Gastroesophageal sphincter (tissue), 4 donors: ENCODE data around the gene IFI27L2. TPM values are rescaled to one million over a fixed set of nuclear protein-coding genes. Genes with fewer than 3 reads are reported as not detected.

Experiments used
- ATAC-seq: fragments of 150-250 bp; one replicate; pipeline ENCODE4 v1.9.1; 2016; ENCODE audit warnings: mild to moderate bottlenecking, moderate library complexity
- H3K27ac ChIP-seq, 4 donors: fragments of 200-600 bp; sonication (generic) in 3 of 4; 1 replicate in 3 of 4; 2 replicates in 1 of 4; pipeline ENCODE4 v1.5.1; 2016 to 2019
- H3K27me3 ChIP-seq: fragments of 200-600 bp; sonication (generic); one replicate; pipeline ENCODE4 v1.5.1; 2019
- H3K36me3 ChIP-seq, 2 donors: fragments of 200-600 bp; sonication (generic); one replicate each; pipeline ENCODE4 v1.5.1; 2019; ENCODE audit warnings: control low read depth in 1 of 2
- H3K4me1 ChIP-seq, 3 donors: fragments of 200-600 bp; sonication (generic); 1 replicate in 2 of 3; 2 replicates in 1 of 3; pipeline ENCODE4 v1.5.1; 2016 to 2019; ENCODE audit warnings: control low read depth in 2 of 3
- H3K4me3 ChIP-seq, 2 donors: fragments of 200-600 bp; sonication (generic); one replicate each; pipeline ENCODE4 v1.5.1; 2019; ENCODE audit warnings: mild to moderate bottlenecking in 1 of 2, moderate library complexity in 1 of 2
- H3K9me3 ChIP-seq, 3 donors: fragments of 200-600 bp; sonication (generic); one replicate each; pipeline ENCODE4 v1.5.1; 2017 to 2019; ENCODE audit warnings: control low read depth in 2 of 3
- EP300 ChIP-seq: sonication (generic); formaldehyde crosslinking; IDR thresholded peaks from one replicate; pipeline ENCODE4 v1.6.1; 2017; ENCODE audit warnings: antibody characterized with exemption, mild to moderate bottlenecking
- POLR2A ChIP-seq, 2 donors: fragments of 450-650 bp; IDR thresholded peaks; one replicate each; pipeline ENCODE4 v1.6.1; 2017; ENCODE audit warnings: antibody characterized with exemption in 2 of 2, mild to moderate bottlenecking in 2 of 2, moderate library complexity in 1 of 2
- POLR2AphosphoS5 ChIP-seq: sonication (generic); formaldehyde crosslinking; IDR thresholded peaks from one replicate; pipeline ENCODE4 v1.6.1; 2017; ENCODE audit warnings: antibody characterized with exemption
- WGBS, 2 donors: methylation state at CpG; one replicate each; pipeline ENCODE4 v1.1.5; 2018; ENCODE audit warnings: low coverage in 1 of 2; 5-methylcytosine and 5-hydroxymethylcytosine counted together
- total RNA-seq, 4 donors: library from RNA; depleted of rRNA; stranded (reverse); fragments of >200 nt; gene quantifications; one replicate each; pipeline ENCODE4 v1.1.0, GENCODE V29; 2016
- TF ChIP-seq, protein P1 (sequence below), 4 experiments: fragments of 200-600 bp in 2 of 4; fragments of 450-650 bp in 2 of 4; sonication (generic) in 1 of 4; IDR thresholded peaks; one replicate each; pipeline ENCODE4 v1.5.1; 2017 to 2019; ENCODE audit warnings: antibody characterized with exemption in 4 of 4, mild to moderate bottlenecking in 2 of 4, moderate library complexity in 2 of 4

Gene IFI27L2
- total RNA-seq, 4 donors from 2014 or later: 25.7 to 67.2 (median 52.2) TPM

DNA sequence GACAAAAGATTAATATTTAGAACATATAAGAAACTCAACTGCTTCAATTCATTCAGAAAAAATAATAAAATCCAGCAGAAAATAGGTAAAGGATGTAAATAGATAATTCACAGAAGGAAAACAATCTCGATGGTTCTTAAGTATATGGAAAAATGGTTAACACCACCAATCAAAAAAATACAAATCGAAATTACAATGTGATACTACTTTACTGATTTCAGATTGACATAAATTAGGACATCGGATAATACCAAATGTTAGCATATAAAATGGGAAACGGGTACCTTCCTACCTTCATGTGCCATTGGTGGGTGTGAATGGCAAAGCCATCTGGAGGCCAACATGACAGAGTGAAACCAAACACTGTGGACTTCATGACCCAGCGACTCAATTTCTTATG, 43.1 kb upstream of the IFI27L2 start:
- Histone ChIP-seq H3K36me3 (no peaks in the 10 kb centered on the region), H3K27ac (no peak overlapping the region), H3K9me3 (no peaks in the 10 kb centered on the region), H3K4me3 (no peak overlapping the region), H3K4me1 (peaks cover 2 to 28% (median 13%) of the 10 kb centered on the region in 3 donors), H3K27me3 (peaks cover 64% of the 10 kb centered on the region)
- 83 to 84% methylated on average over 5 of the region's 5 CpGs for WGBS, 2 donors
- ATAC-seq: no peak
- TF ChIP-seq EP300 (no peak), POLR2AphosphoS5 (no peak), POLR2A (IDR thresholded peaks at IDR 0.05) (no peak)
- TF ChIP-seq, protein P1, sequence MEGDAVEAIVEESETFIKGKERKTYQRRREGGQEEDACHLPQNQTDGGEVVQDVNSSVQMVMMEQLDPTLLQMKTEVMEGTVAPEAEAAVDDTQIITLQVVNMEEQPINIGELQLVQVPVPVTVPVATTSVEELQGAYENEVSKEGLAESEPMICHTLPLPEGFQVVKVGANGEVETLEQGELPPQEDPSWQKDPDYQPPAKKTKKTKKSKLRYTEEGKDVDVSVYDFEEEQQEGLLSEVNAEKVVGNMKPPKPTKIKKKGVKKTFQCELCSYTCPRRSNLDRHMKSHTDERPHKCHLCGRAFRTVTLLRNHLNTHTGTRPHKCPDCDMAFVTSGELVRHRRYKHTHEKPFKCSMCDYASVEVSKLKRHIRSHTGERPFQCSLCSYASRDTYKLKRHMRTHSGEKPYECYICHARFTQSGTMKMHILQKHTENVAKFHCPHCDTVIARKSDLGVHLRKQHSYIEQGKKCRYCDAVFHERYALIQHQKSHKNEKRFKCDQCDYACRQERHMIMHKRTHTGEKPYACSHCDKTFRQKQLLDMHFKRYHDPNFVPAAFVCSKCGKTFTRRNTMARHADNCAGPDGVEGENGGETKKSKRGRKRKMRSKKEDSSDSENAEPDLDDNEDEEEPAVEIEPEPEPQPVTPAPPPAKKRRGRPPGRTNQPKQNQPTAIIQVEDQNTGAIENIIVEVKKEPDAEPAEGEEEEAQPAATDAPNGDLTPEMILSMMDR (IDR thresholded peaks at IDR 0.05): no peak

DNA sequence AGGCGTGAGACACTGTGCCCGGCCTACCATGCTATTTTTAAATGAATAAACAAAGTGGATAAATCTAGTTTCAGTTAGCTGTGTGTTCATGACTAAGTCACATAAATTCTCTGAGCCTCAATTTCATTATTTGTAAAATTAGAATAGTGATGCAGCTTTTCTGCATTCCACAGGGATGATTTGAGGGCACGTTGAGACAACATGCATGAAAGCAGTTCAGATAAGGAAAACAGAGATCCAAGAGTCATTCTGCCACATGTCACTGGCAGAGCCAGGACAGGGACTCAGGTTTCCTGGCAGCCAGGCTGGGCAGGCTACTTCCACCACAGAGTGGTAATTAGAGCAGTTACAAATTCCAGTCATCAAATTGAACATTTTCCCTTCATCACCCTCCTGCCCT, 41.8 kb upstream of the IFI27L2 start:
- Histone ChIP-seq H3K9me3 (no peaks in the 10 kb centered on the region), H3K4me3 (no peak overlapping the region), H3K4me1 (peaks cover 2 to 28% (median 13%) of the 10 kb centered on the region in 3 donors), H3K36me3 (no peaks in the 10 kb centered on the region), H3K27me3 (peaks cover 52% of the 10 kb centered on the region), H3K27ac (no peak overlapping the region)
- TF ChIP-seq, protein P1 (IDR thresholded peaks at IDR 0.05): no peak
- TF ChIP-seq EP300: no peak
- TF ChIP-seq POLR2A (IDR thresholded peaks at IDR 0.05): no peak
- TF ChIP-seq POLR2AphosphoS5: no peak
- 18 to 29% methylated on average over 2 of the region's 3 CpGs for WGBS, 2 donors
- no peak for ATAC-seq

DNA sequence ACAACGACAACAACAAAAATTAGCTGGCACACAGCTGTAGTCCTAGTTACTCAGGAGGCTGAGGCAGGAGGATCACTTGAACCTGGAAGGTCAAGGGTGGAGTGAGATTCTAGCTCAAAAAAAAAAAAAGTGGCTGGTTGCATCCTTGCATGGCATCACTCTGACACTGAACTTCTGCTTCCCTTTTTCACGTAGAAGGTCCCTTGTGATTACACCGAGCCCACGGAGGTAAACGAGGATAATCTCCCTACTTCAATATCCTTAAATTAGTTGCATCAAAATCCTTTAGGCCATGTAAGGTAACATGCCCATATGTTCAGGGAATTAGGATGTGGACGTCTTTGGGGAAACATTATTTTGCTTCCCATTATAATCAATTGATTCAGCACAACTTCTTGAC, 40.7 kb upstream of the IFI27L2 start:
- Histone ChIP-seq H3K9me3 (no peaks in the 10 kb centered on the region), H3K36me3 (no peaks in the 10 kb centered on the region), H3K4me3 (no peak overlapping the region), H3K27ac (no peak overlapping the region), H3K27me3 (peaks cover 52% of the 10 kb centered on the region), H3K4me1 (peaks cover 2 to 22% (median 12%) of the 10 kb centered on the region in 3 donors)
- WGBS, 2 donors: 71 to 78% methylated on average over 6 of the region's 6 CpGs
- no peak for ATAC-seq
- TF ChIP-seq POLR2AphosphoS5 (no peak), POLR2A (IDR thresholded peaks at IDR 0.05) (no peak)
- TF ChIP-seq, protein P1 (IDR thresholded peaks at IDR 0.05): no peak

DNA sequence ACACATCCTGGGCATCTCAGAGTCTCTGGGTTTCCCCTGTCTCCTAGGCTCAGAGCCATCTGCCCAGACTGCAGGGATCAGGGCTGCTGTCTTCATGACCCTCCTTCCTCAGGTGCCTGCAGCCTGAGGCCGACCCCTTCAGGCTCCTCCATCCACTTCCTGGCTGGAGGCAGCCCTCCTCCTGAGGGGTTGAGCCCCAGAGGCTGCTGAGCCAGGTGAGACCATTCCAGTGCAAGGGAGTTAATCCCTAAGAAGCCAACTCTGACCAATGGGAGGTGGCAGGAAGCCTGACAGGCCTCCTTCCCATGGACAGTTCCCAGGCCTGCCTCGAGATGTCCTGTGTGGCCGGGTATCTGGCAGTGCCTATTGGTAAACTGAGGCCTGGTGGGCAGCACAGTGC, 36.3 kb upstream of the IFI27L2 start:
- Histone ChIP-seq H3K27ac (no peak overlapping the region), H3K36me3 (no peaks in the 10 kb centered on the region), H3K27me3 (peaks cover 25% of the 10 kb centered on the region), H3K4me3 (no peak overlapping the region), H3K9me3 (no peaks in the 10 kb centered on the region), H3K4me1 (peaks cover 0 to 12% (median 0%) of the 10 kb centered on the region in 3 donors)
- TF ChIP-seq EP300 (no peak), POLR2A (IDR thresholded peaks at IDR 0.05) (no peak), POLR2AphosphoS5 (no peak)
- TF ChIP-seq, protein P1 (IDR thresholded peaks at IDR 0.05): no peak
- ATAC-seq: no peak
- WGBS, 2 donors: 80 to 100% methylated on average over 1 of the region's 3 CpGs

DNA sequence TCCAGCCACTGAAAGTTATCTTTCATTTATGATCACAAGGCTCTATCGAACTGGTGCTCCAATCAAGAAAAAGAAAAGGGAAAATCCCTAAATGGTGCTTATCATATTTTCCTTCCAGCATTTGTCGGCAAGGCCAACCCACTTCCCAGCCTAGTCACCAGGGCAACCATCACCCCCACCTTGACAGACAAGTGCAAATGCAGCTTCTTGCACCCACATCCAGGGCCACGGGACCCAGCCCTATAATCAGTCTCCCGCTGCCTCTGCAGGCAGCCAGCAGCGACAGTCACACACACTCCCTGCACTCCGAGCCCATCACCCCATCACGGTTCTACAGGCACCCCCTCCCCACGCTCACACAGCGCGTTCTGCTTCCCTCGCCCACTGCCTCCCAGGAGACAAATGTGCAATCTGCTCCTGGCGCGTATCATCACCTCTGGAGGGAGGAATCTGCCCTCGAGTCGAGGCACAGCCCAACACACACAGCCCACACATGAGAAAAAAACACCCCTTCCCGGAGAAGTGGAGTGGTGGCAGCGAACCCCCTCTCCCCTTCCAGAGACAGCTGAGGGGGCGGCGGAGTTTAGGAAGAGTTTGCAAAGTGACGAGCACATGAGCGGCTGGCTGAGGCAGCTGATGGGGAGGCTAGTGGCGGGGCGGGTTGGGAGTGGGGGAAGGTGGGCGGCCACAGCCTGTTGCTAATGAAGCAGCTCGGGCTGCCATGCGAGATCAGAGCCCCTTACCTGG, 35.5 kb upstream of the IFI27L2 start:
- Histone ChIP-seq H3K4me3 (no peak overlapping the region), H3K27me3 (peaks cover 23% of the 10 kb centered on the region), H3K27ac (no peak overlapping the region), H3K36me3 (no peaks in the 10 kb centered on the region), H3K9me3 (no peaks in the 10 kb centered on the region), H3K4me1 (peaks cover 0 to 12% (median 0%) of the 10 kb centered on the region in 3 donors)
- no peak for ATAC-seq
- TF ChIP-seq POLR2AphosphoS5 (no peak), EP300 (no peak)
- WGBS, 2 donors: 25 to 42% methylated on average over 7 to 11 of the region's 26 CpGs
